Fibroblast of pulmonary artery (primary cell): ENCODE measurements around the gene IL17RD.
A peak's percentile ranks its signal among the peaks of the same experiment; 100 is the strongest.

Experiments
- DNase-seq: peaks from one replicate; pipeline ENCODE4 v3.0.0-alpha.2; 2010; ENCODE audit warnings: low read depth
- H3K4me3 ChIP-seq: replicated peaks from 2 replicates; pipeline ENCODE4 v1.5.1; 2011; ENCODE audit warnings: low read depth, mild to moderate bottlenecking, control low read depth, low read length, moderate library complexity
- TF ChIP-seq, protein P1 (sequence below): IDR thresholded peaks from 2 replicates; pipeline ENCODE4 v1.5.1; 2011; ENCODE audit warnings: mild to moderate bottlenecking, control low read depth, low read length, inconsistent platforms; ENCODE audit errors: missing control alignments

Gene IL17RD

DNA sequence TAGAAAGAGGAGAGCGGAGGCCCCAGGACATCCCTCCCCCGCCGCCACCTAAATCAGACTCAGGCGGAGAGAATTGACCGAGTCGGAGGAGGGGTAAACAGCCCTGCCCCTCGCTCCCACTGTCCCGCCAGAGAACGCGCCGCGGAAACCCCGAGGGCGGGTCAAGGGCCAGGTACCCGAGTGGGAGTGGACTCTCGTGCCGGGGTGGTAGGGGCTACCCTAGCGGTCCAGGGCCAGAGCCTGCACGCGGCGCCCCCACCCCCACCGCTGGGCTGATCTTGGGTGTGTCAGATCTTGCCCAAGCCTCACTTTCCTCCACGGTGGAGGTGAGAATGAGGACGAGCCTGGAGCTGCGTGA is 85.7 kb downstream of the IL17RD start:
- TF ChIP-seq, protein P1, sequence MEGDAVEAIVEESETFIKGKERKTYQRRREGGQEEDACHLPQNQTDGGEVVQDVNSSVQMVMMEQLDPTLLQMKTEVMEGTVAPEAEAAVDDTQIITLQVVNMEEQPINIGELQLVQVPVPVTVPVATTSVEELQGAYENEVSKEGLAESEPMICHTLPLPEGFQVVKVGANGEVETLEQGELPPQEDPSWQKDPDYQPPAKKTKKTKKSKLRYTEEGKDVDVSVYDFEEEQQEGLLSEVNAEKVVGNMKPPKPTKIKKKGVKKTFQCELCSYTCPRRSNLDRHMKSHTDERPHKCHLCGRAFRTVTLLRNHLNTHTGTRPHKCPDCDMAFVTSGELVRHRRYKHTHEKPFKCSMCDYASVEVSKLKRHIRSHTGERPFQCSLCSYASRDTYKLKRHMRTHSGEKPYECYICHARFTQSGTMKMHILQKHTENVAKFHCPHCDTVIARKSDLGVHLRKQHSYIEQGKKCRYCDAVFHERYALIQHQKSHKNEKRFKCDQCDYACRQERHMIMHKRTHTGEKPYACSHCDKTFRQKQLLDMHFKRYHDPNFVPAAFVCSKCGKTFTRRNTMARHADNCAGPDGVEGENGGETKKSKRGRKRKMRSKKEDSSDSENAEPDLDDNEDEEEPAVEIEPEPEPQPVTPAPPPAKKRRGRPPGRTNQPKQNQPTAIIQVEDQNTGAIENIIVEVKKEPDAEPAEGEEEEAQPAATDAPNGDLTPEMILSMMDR, result no peak
- no peak for DNase-seq
- peak overlapping the region; percentile 74 for H3K4me3 ChIP-seq

DNA sequence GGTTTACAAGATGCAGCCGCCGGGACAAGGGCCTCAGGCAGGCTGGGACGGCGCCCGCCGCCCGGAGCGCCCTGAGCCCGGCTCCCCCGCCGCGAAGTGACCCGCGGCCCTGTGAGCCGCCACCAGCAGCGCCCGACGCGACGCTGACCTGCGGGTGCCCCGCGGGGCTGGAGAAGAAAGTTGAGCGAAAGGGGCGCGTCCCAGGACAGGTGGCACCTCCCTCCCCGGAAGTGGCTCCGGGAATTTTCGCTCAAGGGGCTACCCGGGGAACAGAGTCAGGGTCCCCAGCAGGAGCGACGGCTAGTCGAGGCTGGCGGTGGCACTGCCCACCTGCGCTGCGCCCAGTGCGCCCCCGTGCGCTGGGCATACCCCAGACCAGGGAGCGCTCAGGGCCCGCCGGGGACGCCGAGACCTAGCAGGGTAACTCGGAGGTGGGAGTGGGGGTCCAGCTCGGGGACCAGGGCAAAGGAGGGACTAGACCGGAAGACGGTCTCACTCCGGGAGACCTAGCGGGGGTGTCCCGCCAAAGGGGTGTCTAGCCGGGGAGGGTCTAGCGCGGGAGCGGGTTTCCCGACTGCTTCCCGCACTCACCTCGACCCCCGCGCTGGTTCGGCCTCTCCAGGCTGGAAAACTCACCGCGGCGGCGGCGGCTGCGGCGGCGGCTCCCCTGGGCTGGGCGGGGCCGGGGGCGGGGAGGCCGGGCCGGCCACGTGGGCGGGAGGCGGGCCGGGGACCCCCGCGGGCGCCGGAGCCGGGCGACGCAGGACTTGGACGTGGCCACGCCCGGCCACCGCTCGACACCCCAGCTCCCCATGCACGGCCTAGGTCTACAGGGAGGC is 86.3 kb downstream of the IL17RD start:
- DNase-seq, result no peak

DNA sequence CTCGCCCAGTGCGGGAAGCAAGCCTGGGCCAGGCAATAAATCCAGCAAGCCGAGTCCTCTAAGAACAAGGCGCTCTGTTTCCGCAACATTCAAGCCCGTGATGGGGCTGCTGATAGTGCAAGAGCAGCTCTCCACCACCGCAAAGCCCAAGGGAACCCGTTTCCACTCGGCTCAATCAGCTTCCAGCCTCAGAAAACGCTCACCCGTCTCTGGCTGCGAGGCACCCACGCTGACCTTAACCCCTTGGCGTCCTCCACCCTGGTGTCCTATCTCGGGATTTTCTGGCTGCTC is 86.9 kb downstream of the IL17RD start:
- peak; percentile 60 for DNase-seq
- H3K4me3 ChIP-seq, result peak overlapping the region; percentile 74
- TF ChIP-seq, protein P1, result no peak

More for the DNA sequence above, 86.3 kb downstream of the IL17RD start:
- peak overlapping the region; percentile 74 for H3K4me3 ChIP-seq
- TF ChIP-seq, protein P1, result no peak

DNA sequence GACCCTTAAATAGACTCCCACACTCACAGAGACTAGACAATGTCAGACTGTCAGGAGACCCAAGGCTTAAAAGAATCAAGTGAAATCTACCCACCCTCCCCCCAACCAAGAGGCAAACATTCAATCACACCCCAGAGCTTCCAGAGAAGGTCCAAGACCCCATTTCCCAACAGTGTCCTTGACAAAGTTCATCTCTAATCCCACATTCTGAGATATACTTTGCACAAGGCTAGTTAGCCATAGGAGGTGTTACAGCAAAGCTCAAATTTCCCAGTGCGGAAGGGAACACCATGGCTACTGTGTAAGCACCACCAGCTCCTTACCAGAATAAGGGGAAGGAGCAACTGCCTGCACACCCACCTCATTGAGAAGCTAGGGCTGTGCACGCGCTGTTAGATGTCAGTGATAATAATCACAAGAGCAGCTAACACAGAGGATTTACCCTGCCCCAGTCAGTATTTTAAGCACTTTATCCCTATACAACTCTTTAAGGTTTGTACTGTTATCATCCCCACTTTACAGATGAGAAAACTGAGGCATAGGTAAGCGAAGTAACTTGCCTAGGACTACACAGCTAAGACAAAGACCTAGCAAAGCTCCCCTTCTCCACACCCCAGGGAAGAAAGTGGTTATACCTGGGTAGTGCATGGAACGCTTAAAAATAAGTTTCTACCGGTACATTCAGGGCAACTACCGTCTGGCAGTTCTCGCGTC is 87.4 kb downstream of the IL17RD start:
- no peak for DNase-seq

GRCh38 chr3:57076422-57076951 is 88.7 kb downstream of the IL17RD start:
- DNase-seq, result no peak
- TF ChIP-seq, protein P1, result no peak

More for the DNA sequence above, 87.4 kb downstream of the IL17RD start:
- TF ChIP-seq, protein P1, result no peak
- H3K4me3 ChIP-seq, result peak overlapping the region; percentile 74

GRCh38 chr3:57074135-57074534 is 91.0 kb downstream of the IL17RD start:
- TF ChIP-seq, protein P1, result no peak
- no peak for DNase-seq
- H3K4me3 ChIP-seq, result no peak overlapping the region

More at GRCh38 chr3:57076422-57076951, 88.7 kb downstream of the IL17RD start:
- H3K4me3 ChIP-seq, result no peak overlapping the region
